Calu3 (cell line): ENCODE measurements around the gene TRIM13. TPM values are rescaled to one million over a fixed set of nuclear protein-coding genes. Genes with fewer than 3 reads are reported as not detected.
"Not testable (repeated sequence)": the region's sequence is repeated elsewhere in the genome, so short reads cannot be mapped to it uniquely, and the experiment has no call there.

Experiments
- BruUV-seq: library from RNA; stranded (reverse); fragments of 400-500 nt; replicated peaks from 2 replicates; lab custom pipeline; 2021; lab: Mats Ljungman, UMichigan
- CTCF ChIA-PET: fragments of 300-600 bp; sonication (Branson Sonifier 250); formaldehyde crosslinking; loops from one replicate; lab custom pipeline; 2022; ENCODE audit warnings: antibody characterized with exemption; lab: Charles Lee
- DNase-seq: peaks from one replicate; pipeline ENCODE4 v3.0.0; 2022
- H3K27ac Mint-ChIP-seq: one replicate; pipeline ENCODE4 v1.8.0; 2022; ENCODE audit warnings: mixed read lengths; ENCODE audit not compliant: unreplicated experiment
- H3K27me3 Mint-ChIP-seq: one replicate; pipeline ENCODE4 v1.8.0; 2022; ENCODE audit warnings: mixed read lengths; ENCODE audit not compliant: unreplicated experiment
- H3K36me3 Mint-ChIP-seq: one replicate; pipeline ENCODE4 v1.8.0; 2022; ENCODE audit warnings: mild to moderate bottlenecking, moderate library complexity, mixed read lengths; ENCODE audit not compliant: insufficient read depth, unreplicated experiment
- H3K4me1 Mint-ChIP-seq: one replicate; pipeline ENCODE4 v1.8.0; 2022; ENCODE audit warnings: mild to moderate bottlenecking, low read depth, mixed read lengths; ENCODE audit not compliant: unreplicated experiment
- H3K4me3 Mint-ChIP-seq: one replicate; pipeline ENCODE4 v1.8.0; 2022; ENCODE audit warnings: mild to moderate bottlenecking, low read depth, moderate library complexity, mixed read lengths; ENCODE audit not compliant: unreplicated experiment
- H3K9me3 Mint-ChIP-seq: one replicate; pipeline ENCODE4 v1.8.0; 2022; ENCODE audit warnings: low read depth, mixed read lengths; ENCODE audit not compliant: unreplicated experiment
- CTCF ChIP-seq: fragments of 200-600 bp; IDR thresholded peaks from one replicate; pipeline ENCODE4 v1.8.0; 2022; ENCODE audit warnings: antibody characterized with exemption; ENCODE audit not compliant: unreplicated experiment
- intact Hi-C: fragments of 100-400 bp; cut with micrococcal nuclease; formaldehyde crosslinking; loops from one replicate; pipeline ENCODE4 v1.10.0; 2022; ENCODE audit not compliant: unreplicated experiment
- microRNA-seq: library from miRNA; unstranded; fragments of <30 nt; microRNA quantifications from one replicate; pipeline ENCODE4 v1.2.0, GENCODE V29; 2022
- total RNA-seq: library from RNA; stranded (reverse); gene quantifications from 2 replicates; pipeline ENCODE4 v1.2.3, GENCODE V29; 2022

The TRIM13 gene
- total RNA-seq, 1 experiment from 2014 or later, result 10.6 TPM

DNA sequence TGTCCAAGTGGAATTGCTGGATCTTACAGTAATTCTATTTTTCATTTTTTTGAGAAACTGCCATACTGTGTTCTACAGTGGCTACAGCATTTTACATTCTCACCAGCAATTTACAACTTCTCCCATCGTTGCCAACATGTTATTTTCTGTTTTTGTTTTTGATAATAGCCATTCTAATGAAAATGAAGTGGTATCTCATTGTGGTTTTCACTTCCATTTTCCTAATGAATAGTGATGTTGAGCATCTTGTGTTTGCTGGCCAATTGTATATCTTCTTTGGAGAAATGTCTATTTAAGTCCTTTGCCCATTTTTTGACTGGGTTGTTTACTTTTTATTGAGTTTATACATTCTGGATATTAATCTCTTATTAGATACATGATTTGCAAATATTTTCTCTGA lies 57.0 kb downstream of the TRIM13 start:
- CTCF ChIA-PET, result no interaction called here
- Mint-ChIP-seq H3K27ac (no peak overlapping the region), H3K4me1 (no peaks in the 10 kb centered on the region), H3K9me3 (no peaks in the 10 kb centered on the region), H3K36me3 (peaks cover 21% of the 10 kb centered on the region), H3K27me3 (no peaks in the 10 kb centered on the region), H3K4me3 (no peak overlapping the region)
- intact Hi-C loops, result no loop called here
- BruUV-seq, result no TSS peak
- TF ChIP-seq CTCF, result no peak
- DNase-seq, result no peak

DNA sequence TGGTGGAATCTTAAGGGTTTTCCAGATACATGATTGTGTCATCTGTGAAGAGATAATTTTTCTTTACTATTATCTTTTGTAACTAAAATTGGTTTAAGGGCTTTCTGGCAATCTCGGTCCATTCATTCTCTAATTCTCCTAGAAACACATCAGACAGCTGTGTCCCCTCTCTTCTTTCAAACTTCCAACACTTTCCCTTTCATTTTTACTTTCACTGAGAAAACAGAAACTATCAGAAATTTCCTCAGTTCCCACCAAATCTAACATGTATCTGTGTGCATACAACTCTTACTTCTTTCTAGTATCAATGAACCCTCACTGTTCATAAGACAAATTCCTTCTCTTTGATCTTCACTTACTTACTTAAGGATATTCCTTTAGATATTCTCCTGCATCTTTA lies 58.6 kb downstream of the TRIM13 start:
- no TSS peak for BruUV-seq
- TF ChIP-seq CTCF, result no peak
- CTCF ChIA-PET, result no interaction called here
- no peaks in the 10 kb centered on the region for H3K27me3 Mint-ChIP-seq
- no peaks in the 10 kb centered on the region for H3K9me3 Mint-ChIP-seq
- intact Hi-C loops, result no loop called here
- peaks cover 23% of the 10 kb centered on the region for H3K36me3 Mint-ChIP-seq
- no peak overlapping the region for H3K27ac Mint-ChIP-seq
- no peaks in the 10 kb centered on the region for H3K4me1 Mint-ChIP-seq
- H3K4me3 Mint-ChIP-seq, result no peak overlapping the region
- DNase-seq, result no peak

DNA sequence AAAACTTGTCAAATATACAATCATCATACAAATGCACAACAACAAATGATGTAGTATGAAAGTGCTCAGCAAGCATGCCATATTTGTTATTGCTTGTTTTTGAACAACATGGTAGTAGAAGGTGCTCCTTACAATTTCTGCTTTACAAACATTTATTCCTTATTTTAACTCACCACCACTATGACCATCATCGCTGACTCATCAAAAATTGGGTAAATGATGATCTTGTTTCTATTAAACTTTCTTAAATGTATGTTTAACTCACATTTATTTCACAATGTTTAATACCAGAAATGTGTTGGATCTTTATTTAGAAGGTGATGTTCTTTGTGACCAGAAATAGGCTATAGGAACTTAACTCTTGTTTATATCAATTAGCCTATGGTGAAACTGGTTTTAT lies 63.9 kb downstream of the TRIM13 start:
- BruUV-seq, result no TSS peak

DNA sequence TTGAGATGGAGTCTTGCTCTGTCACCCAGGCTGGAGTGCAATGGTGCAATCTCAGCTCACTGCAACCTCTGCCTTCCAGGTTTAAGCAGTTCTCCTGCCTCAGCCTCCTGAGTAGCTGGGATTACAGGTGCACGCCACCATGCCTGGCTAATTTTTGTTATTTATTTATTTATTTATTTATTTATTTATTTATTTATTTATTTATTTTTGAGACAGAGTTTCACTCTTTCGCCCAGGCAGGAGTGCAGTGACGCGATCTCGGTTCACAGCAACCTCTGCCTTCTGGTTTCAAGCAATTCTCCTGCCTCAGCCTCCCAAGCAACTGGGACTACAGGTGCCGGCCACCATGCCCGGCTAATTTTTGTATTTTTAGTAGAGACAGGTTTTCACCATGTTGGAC lies 65.5 kb downstream of the TRIM13 start:
- H3K36me3 Mint-ChIP-seq, H3K27ac Mint-ChIP-seq, H3K9me3 Mint-ChIP-seq, DNase-seq, intact Hi-C loops, H3K4me3 Mint-ChIP-seq, H3K4me1 Mint-ChIP-seq, H3K27me3 Mint-ChIP-seq, BruUV-seq, CTCF ChIA-PET: not testable (repeated sequence)

More for the DNA sequence above, 63.9 kb downstream of the TRIM13 start:
- no peak for DNase-seq
- Mint-ChIP-seq H3K27me3 (no peaks in the 10 kb centered on the region), H3K4me1 (no peaks in the 10 kb centered on the region), H3K36me3 (peaks cover 9% of the 10 kb centered on the region), H3K27ac (no peak overlapping the region), H3K9me3 (no peaks in the 10 kb centered on the region), H3K4me3 (no peak overlapping the region)
- intact Hi-C loops, result no loop called here
- TF ChIP-seq CTCF, result no peak
- CTCF ChIA-PET, result no interaction called here

DNA sequence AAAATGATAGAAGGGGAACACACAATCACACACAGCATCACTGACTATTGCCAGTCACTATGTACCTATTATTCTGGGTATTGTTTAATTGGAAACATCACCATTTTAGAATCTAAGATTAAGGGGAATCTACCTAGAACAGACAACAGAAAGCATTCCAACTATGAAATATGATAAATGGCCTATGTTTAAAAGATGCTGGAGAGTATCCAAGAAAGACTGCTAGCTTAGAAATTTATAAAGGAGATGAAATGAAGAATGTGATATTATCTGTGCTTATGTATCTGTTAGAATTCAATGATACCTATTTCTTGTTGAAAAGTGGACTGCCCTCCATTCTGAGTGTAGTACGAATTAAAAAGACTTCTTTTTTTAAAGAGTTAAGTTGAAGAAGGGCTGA lies 68.9 kb downstream of the TRIM13 start:
- CTCF ChIA-PET, result no interaction called here
- intact Hi-C loops, result no loop called here
- BruUV-seq, result no TSS peak
- Mint-ChIP-seq H3K4me3 (no peak overlapping the region), H3K27me3 (no peaks in the 10 kb centered on the region), H3K4me1 (no peaks in the 10 kb centered on the region), H3K9me3 (no peaks in the 10 kb centered on the region), H3K27ac (no peak overlapping the region), H3K36me3 (peaks cover 5% of the 10 kb centered on the region)
- no peak for TF ChIP-seq CTCF
- DNase-seq, result no peak

Small RNAs within 50 kb of the gene (microRNA-seq; reads per million reads assigned to microRNA genes)
- 1,552 reads per million, percentile 85 among the genes with 10 or more reads in this experiment for gene MIR15A
- 2,772 reads per million, percentile 88 among the genes with 10 or more reads in this experiment for gene MIR16-1
- gene MIR3613, result 73.1 reads per million, percentile 60 among the genes with 10 or more reads in this experiment

Other genes starting within 250 kb of the TRIM13 start
- gene KPNA3, start 204.4 kb upstream of the TRIM13 start, total RNA-seq, result 19.3 and 23.1 TPM in 2 replicates
- gene SPRYD7, start 60.7 kb upstream of the TRIM13 start, total RNA-seq, result 5.3 and 5.6 TPM in 2 replicates
- not detected in 2 replicates for gene KCNRG, start 18.4 kb downstream of the TRIM13 start, total RNA-seq